Thyroid gland (tissue), 4 donors: ENCODE measurements around the gene LRFN2. TPM values are rescaled to one million over a fixed set of nuclear protein-coding genes. Genes with fewer than 3 reads are reported as not detected.

ENCODE experiments used
- DNase-seq, 2 donors: peaks; one replicate each; pipeline ENCODE4 v3.0.0-alpha.2; 2019
- H3K27ac ChIP-seq, 3 donors: fragments of 200-600 bp; sonication (generic); 1 replicate in 2 of 3; 2 replicates in 1 of 3; pipeline ENCODE4 v1.5.1; 2016 to 2019; ENCODE audit warnings: mild to moderate bottlenecking in 1 of 3, moderate library complexity in 1 of 3
- H3K27me3 ChIP-seq: fragments of 200-600 bp; sonication (generic); one replicate; pipeline ENCODE4 v1.5.1; 2019
- H3K36me3 ChIP-seq, 2 donors: fragments of 200-600 bp; sonication (generic); one replicate each; pipeline ENCODE4 v1.5.1; 2016 to 2019
- H3K4me1 ChIP-seq, 2 donors: fragments of 200-600 bp; sonication (generic); one replicate each; pipeline ENCODE4 v1.5.1; 2017 to 2019
- H3K4me3 ChIP-seq, 3 donors: fragments of 200-600 bp; sonication (generic); replicated peaks in 1 of 3; 1 replicate in 2 of 3; 2 replicates in 1 of 3; pipeline ENCODE4 v1.5.1; 2016; ENCODE audit warnings: mild to moderate bottlenecking in 1 of 3
- H3K9me3 ChIP-seq: fragments of 200-600 bp; sonication (generic); one replicate; pipeline ENCODE4 v1.5.1; 2017
- POLR2A ChIP-seq, 2 donors: fragments of 450-650 bp; IDR thresholded peaks; one replicate each; pipeline ENCODE4 v1.6.1; 2017; ENCODE audit warnings: antibody characterized with exemption in 2 of 2, mild to moderate bottlenecking in 2 of 2, moderate library complexity in 1 of 2
- WGBS, 2 donors: methylation state at CpG; one replicate each; pipeline ENCODE4 v1.1.5; 2017; 5-methylcytosine and 5-hydroxymethylcytosine counted together
- intact Hi-C: fragments of 100-400 bp; cut with DNase I; formaldehyde crosslinking; loops from one replicate; pipeline ENCODE4 v1.15.1; 2023
- total RNA-seq, 4 donors: library from RNA; depleted of rRNA; stranded (reverse); fragments of >200 nt; gene quantifications; one replicate each; pipeline ENCODE4 v1.2.3, GENCODE V29; 2016
- TF ChIP-seq, protein P1 (sequence below), 6 experiments: fragments of 200-600 bp in 3 of 6; fragments of 450-650 bp in 3 of 6; sonication (generic) in 3 of 6; IDR thresholded peaks; one replicate each; pipeline ENCODE4 v1.5.1; 2016 to 2019; ENCODE audit warnings: antibody characterized with exemption in 6 of 6, mild to moderate bottlenecking in 2 of 6, inconsistent platforms in 1 of 6, moderate library complexity in 1 of 6

Gene LRFN2
- total RNA-seq, 4 donors from 2014 or later, result 0.13 TPM; not detected in 3

DNA sequence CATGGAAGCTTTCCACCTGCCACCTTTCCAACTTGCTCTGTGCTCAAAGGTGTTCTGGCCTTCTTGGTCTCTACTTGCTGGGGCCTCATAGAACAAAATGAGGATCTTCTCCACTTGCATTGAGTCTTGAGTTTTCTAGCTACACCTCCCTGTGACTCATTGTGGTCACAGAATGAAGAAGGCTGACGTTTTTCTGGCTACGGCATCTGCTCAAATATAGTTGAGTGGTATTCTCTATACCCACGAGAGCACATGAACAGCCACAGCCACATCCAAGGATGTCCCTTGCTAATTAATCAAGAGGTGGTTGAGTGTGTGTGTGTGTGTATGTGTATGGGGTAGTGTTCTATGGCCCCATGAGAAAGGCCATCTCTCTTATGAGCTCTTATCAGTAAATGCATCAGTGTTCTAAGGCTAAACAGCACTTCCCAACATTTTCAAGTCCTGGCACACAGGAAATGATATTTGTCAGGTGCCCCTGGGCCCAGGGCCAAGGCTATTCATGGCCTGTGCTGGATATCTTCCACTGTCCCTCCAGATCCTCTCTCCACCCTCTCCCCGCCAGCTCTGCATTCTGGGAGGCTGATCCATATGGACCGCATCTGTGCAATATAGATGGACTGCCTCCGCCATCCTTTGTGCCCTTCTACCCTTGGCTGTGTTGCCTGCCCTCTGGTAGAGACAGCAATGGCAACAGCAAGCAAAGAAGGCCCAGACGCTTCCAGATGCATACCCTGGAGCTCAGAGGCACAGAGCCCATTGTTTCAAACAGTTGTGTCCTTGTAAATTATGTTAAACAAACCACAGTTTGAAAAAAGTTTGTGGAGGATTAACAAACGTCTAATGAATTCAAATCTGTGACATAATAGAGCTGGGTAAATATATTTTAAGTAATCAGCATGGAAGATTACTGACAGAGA, 150.2 kb downstream of the LRFN2 start:
- H3K9me3 ChIP-seq, result no peaks in the 10 kb centered on the region
- no peaks in the 10 kb centered on the region for H3K27me3 ChIP-seq

DNA sequence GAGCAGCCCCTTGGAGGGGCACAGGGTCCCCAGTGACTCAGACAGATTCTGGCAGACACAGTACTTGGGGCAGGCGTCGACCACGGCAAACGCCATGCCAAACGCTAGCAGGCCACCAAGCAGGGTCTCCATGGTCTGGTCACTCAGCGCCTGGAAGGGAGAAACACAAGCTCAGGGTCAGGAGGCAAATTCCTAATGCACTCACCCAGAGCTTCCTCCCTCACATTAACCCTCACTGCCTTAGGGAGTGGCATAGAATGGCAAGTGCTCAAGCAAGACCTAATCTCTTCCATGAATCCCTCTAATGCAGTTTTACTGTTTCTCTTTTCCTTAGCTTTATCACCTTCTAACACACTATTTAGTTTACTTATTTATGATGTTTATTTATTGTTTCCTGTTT, 154.2 kb downstream of the LRFN2 start:
- no peaks in the 10 kb centered on the region for H3K9me3 ChIP-seq
- no peaks in the 10 kb centered on the region for H3K36me3 ChIP-seq
- TF ChIP-seq, protein P1, sequence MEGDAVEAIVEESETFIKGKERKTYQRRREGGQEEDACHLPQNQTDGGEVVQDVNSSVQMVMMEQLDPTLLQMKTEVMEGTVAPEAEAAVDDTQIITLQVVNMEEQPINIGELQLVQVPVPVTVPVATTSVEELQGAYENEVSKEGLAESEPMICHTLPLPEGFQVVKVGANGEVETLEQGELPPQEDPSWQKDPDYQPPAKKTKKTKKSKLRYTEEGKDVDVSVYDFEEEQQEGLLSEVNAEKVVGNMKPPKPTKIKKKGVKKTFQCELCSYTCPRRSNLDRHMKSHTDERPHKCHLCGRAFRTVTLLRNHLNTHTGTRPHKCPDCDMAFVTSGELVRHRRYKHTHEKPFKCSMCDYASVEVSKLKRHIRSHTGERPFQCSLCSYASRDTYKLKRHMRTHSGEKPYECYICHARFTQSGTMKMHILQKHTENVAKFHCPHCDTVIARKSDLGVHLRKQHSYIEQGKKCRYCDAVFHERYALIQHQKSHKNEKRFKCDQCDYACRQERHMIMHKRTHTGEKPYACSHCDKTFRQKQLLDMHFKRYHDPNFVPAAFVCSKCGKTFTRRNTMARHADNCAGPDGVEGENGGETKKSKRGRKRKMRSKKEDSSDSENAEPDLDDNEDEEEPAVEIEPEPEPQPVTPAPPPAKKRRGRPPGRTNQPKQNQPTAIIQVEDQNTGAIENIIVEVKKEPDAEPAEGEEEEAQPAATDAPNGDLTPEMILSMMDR (IDR thresholded peaks at IDR 0.05), result no peak
- TF ChIP-seq POLR2A (IDR thresholded peaks at IDR 0.05), result no peak
- DNase-seq, result no peak
- WGBS, 2 donors, result 85 to 90% methylated on average over 6 of the region's 6 CpGs
- H3K4me1 ChIP-seq, result no peaks in the 10 kb centered on the region
- no peaks in the 10 kb centered on the region for H3K27me3 ChIP-seq
- no peak overlapping the region for H3K27ac ChIP-seq
- H3K4me3 ChIP-seq, result no peak overlapping the region
- intact Hi-C loops, result no loop called here

More for the DNA sequence above, 150.2 kb downstream of the LRFN2 start:
- Histone ChIP-seq H3K36me3 (no peaks in the 10 kb centered on the region), H3K4me1 (no peaks in the 10 kb centered on the region), H3K4me3 (no peak overlapping the region), H3K27ac (no peak overlapping the region)
- no peak for TF ChIP-seq POLR2A (IDR thresholded peaks at IDR 0.05)
- TF ChIP-seq, protein P1 (IDR thresholded peaks at IDR 0.05), result no peak
- WGBS, 2 donors, result 84 to 89% methylated on average over 8 of the region's 8 CpGs
- intact Hi-C loops, result no loop called here
- no peak for DNase-seq

DNA sequence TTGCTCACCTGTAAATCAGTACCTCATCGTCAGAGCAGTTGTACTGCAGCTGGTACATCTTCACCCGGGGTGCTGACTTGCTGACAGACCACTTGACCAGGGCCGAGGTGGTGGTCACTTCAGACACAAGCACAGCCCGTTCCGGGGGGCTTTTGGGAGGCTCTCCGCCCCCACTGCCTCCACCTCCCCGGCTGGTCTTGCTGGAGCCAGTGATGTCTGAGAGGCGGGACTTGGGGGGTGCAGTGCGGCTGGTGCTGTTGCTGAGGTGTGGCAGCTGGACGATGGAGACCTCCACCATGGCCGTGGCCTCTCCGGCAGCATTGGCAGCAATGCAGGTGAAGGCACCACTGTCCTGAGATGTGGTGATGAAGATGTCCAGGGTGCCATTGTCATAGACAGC, 155.5 kb downstream of the LRFN2 start:
- Histone ChIP-seq H3K36me3 (no peaks in the 10 kb centered on the region), H3K4me3 (no peak overlapping the region), H3K9me3 (no peaks in the 10 kb centered on the region), H3K27me3 (no peaks in the 10 kb centered on the region), H3K27ac (no peak overlapping the region), H3K4me1 (no peaks in the 10 kb centered on the region)
- no peak for DNase-seq
- TF ChIP-seq, protein P1 (IDR thresholded peaks at IDR 0.05), result no peak
- TF ChIP-seq POLR2A (IDR thresholded peaks at IDR 0.05), result no peak
- 86 to 90% methylated on average over 6 of the region's 12 CpGs for WGBS, 2 donors
- intact Hi-C loops, result no loop called here

DNA sequence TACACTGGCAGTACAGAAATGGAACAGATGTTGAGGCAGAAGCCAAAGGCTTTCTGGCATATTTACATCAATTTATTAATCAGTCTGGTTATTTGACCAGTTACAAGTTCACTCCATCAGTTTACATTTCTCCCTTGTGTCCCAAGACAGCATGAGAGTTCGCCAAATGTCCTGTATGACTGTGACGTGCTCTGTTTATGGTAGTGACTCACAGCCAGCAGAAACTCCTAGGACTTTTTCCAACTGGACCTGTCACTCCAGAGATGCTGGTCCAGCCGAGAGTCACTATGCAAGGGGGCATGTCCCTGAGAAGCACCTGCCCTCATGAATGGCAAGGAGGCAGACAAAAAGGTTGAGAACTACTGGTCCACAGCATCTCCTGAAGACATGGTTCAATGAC, 160.0 kb downstream of the LRFN2 start:
- H3K27ac ChIP-seq, result no peak overlapping the region
- 85 to 97% methylated on average over 3 of the region's 3 CpGs for WGBS, 2 donors
- H3K4me1 ChIP-seq, result no peaks in the 10 kb centered on the region
- no peaks in the 10 kb centered on the region for H3K9me3 ChIP-seq
- H3K4me3 ChIP-seq, result no peak overlapping the region
- intact Hi-C loops, result no loop called here
- no peak for TF ChIP-seq POLR2A (IDR thresholded peaks at IDR 0.05)
- TF ChIP-seq, protein P1 (IDR thresholded peaks at IDR 0.05), result no peak
- DNase-seq, result no peak
- no peaks in the 10 kb centered on the region for H3K27me3 ChIP-seq
- H3K36me3 ChIP-seq, result no peaks in the 10 kb centered on the region

DNA sequence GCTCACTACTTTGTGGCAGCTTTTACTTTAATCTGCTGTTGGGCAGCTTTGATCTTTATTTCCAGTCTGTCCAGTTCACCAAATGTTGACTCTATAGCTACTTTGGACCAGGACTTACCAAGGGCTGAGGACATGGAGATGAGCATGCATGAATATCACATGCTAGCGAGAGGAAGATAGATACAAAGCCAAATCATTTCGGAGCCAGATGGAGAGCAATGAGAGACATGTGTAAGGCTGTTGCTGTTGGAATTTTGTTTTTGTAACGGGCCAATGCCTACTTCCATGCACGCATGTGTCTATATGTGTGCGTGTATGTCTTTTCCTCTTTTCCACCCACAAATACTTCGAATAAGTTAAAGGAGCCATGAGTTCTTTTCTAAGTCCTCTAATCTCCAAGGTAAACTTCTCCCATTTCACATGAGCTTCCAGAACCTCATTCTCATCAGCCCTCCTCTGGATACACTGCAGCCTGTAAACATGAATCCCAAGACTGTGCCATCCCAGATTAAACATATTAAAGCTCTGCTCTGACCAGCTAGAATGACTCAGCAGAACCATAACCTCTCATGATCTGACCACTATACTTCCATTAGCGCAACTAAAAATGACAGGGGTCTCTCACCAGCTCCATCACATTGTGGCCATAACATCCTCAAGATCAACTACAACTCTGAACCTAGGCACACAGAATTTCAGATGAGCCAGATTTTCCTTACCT, 160.7 kb downstream of the LRFN2 start:
- Histone ChIP-seq H3K36me3 (no peaks in the 10 kb centered on the region), H3K9me3 (no peaks in the 10 kb centered on the region), H3K27me3 (no peaks in the 10 kb centered on the region), H3K4me3 (no peak overlapping the region), H3K4me1 (no peaks in the 10 kb centered on the region), H3K27ac (no peak overlapping the region)
- TF ChIP-seq, protein P1 (IDR thresholded peaks at IDR 0.05), result no peak
- no peak for TF ChIP-seq POLR2A (IDR thresholded peaks at IDR 0.05)
- no peak for DNase-seq
- 88 to 91% methylated on average over 7 of the region's 7 CpGs for WGBS, 2 donors
- intact Hi-C loops, result no loop called here
